ENCODE measurements around the gene PGM3.

- TF ChIP-seq CTCF (IDR thresholded peaks at IDR 0.05) (no peak), POLR2A (IDR thresholded peaks at IDR 0.05; ENCODE audit: low read length) (no peak), RCOR1 (IDR thresholded peaks at IDR 0.05; ENCODE audit: low read depth, low read length) (no peak), RAD21 (conservative IDR thresholded peaks at IDR 0.05 in 1 of 2, IDR thresholded peaks at IDR 0.05 in 1 of 2) (no peak), BHLHE40 (IDR thresholded peaks at IDR 0.05; ENCODE audit: low read depth, low read length) (no peak)
Measured at GRCh38 chr6:83202031-83202430, 9.0 kb upstream of the PGM3 start.
